K562 treated with DMSO at 1 percent for 12 hours (cell line): ENCODE results near the gene NPB. TPM values are rescaled to one million over a fixed set of nuclear protein-coding genes. Genes with fewer than 3 reads are reported as not detected.

Source experiments
- total RNA-seq: library from RNA; unstranded; fragments of 300-600 nt; gene quantifications from 2 replicates; pipeline ENCODE4 v1.2.3, GENCODE V29; 2022; ENCODE audit not compliant: insufficient read depth

The NPB gene
- 3.1 and 4.4 TPM in 2 replicates for total RNA-seq

GRCh38 chr17:81902023-81902652 lies at the start of gene NPB:
NPB (plus strand) TSS chr17:81902238; CDS start chr17:81902278, 40 bp downstream.

GRCh38 chr17:81859906-81860755 lies 41.9 kb upstream of the NPB start, which contains the start of gene P4HB:
P4HB (minus strand) TSS chr17:81860535; CDS start chr17:81860471, 64 bp downstream.

DNA sequence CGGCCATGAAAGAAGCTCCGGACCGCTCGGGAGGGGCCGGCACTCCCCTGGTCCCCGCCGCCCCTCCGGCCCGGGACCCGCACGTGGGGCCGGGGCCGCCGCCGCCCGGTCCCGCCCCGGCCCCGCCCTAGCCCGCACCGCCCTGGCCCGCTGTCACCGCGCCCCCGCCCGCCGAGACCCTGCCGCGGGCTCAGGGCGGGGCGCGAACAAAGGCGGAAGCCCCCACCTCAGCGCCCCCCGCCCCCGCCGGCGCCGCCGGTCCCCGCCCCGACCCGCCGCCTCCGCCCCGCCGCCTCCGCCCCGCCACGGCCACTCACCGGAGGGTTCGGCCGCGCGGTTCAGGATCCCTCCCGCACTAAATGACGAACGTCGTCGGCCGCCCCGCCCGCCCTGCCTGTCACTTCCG lies 31.1 kb upstream of the NPB start, which contains the start of gene ARHGDIA:
Gene ARHGDIA (minus strand): TSS at position 357 of the 406 bp plus-strand sequence. CDS start 1,407 bp downstream, outside the sequence.

DNA sequence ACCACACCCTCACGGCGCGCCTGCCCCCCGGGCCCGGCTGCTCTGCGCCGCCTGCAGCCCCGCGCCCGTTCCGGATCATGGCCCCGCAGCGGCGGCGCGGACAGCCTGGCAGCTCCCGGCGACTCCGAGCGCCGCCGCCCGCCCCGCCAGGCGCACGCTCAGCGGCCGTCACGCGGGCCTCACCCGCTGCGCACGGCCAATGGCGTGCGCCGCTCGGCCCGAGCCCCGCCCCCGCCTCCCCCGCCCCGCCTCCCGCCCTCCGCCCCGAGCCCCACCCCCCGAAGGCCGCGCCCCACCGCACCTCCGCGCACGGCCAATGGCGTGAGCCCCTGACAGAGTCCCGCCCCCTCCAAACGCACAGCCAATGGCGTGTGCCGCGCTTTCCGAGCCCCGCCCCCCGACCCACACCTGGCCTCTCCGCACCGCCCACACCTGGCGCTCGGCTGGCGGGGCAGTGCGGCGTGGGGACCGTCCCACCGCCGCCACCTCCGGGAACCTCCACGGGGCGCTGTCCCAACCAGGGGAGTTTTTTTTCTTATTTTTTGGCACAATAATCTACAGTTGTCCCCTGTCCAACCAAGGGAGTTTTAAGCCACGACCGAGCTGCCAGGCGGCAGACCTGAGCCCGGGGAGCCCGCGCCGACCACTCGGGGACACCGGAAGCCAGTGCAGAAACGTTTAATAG lies 9.4 kb downstream of the NPB start, which contains the start of gene PCYT2:
Gene PCYT2 (minus strand): TSS at position 123 of the 685 bp plus-strand sequence. CDS start 44 bp downstream, at position 79.

GRCh38 chr17:81917565-81918332 lies 15.7 kb downstream of the NPB start, which contains the start of gene SIRT7:
SIRT7 (minus strand) TSS chr17:81918176; CDS start chr17:81918131, 45 bp downstream.

DNA sequence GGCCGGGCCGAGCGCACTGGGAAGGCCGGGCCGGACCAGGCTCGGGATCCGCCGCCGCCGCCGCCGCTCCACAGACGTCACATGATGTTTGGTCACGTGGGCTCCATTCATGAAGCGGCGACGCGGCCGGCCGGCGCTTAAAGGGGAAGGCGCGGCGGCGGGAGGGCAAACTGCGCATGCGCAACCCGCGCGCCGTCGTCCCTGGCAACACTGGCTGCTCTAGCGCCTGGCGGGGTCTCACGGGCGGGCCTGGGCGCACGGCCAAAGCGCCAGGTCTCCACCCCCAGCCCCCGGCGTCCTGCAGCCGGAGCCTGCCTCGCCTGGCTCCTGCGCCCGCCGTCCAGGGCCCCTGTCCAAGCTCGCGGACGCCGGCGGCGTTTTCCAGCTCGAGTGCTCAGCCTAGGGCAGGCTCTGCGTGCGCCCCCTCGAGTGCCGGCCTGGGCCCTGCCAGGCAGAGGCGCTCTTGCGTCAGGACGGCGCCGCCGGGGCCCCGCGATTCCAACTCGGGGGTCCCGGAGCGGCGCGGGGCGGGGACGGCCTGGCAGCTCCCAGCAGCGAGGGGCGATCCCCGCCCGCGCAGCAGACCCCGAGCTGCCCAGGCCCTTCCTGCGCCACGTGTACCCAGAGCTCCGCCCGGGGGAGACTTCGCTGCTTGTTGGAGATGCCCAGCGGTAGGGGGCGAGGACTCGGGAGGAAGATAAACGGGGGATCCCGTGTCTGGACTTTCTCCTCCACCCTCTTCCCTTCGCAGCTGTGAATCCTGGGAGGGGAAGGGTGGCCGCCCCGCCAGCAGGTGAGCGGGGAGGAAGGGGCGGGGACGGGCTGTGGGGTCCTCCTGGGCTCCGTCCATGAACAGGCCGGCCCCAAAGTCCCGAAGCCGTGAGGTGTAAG lies 25.9 kb downstream of the NPB start, which contains the start of gene MAFG:
Gene MAFG (minus strand): TSS at position 83 of the 891 bp plus-strand sequence. CDS start 4,550 bp downstream, outside the sequence.

GRCh38 chr17:81947189-81947588 lies 45.2 kb downstream of the NPB start, which contains the start of gene MYADML2:
MYADML2 (minus strand) TSS chr17:81947233; CDS start chr17:81941741, 5,492 bp downstream.

Other genes starting within 250 kb of the NPB start
- not detected in 2 replicates for gene PDE6G, start 245.7 kb upstream of the NPB start, total RNA-seq
- 72.5 and 109 TPM in 2 replicates for gene OXLD1, start 235.6 kb upstream of the NPB start, total RNA-seq
- gene CCDC137, start 235.5 kb upstream of the NPB start, total RNA-seq: 28.5 and 31.3 TPM in 2 replicates
- gene ARL16, start 218.4 kb upstream of the NPB start, total RNA-seq: 24.9 and 32.6 TPM in 2 replicates
- 63.2 and 121 TPM in 2 replicates for gene HGS, start 218.2 kb upstream of the NPB start, total RNA-seq
- gene MRPL12, start 198.9 kb upstream of the NPB start, total RNA-seq: 72.5 and 114 TPM in 2 replicates
- 49.3 and 53.8 TPM in 2 replicates for gene SLC25A10, start 190.0 kb upstream of the NPB start, total RNA-seq
- gene GCGR, start 98.1 kb upstream of the NPB start, total RNA-seq: not detected in 2 replicates
- 192 and 316 TPM in 2 replicates for gene MCRIP1, start 68.9 kb upstream of the NPB start, total RNA-seq
- gene PPP1R27, start 67.2 kb upstream of the NPB start, total RNA-seq: not detected in 2 replicates
- gene P4HB, start 41.7 kb upstream of the NPB start, total RNA-seq: 670 and 837 TPM in 2 replicates
- gene ARHGDIA, start 30.9 kb upstream of the NPB start, total RNA-seq: 219 and 311 TPM in 2 replicates
- 131 and 173 TPM in 2 replicates for gene ALYREF, start 10.7 kb upstream of the NPB start, total RNA-seq
- 460 and 768 TPM in 2 replicates for gene ANAPC11, start 10.5 kb upstream of the NPB start, total RNA-seq
- gene PCYT2, start 9.2 kb downstream of the NPB start, total RNA-seq: 43.6 and 61.6 TPM in 2 replicates
- gene SIRT7, start 15.9 kb downstream of the NPB start, total RNA-seq: 34.3 and 38.5 TPM in 2 replicates
- 45.0 and 63.6 TPM in 2 replicates for gene MAFG, start 25.5 kb downstream of the NPB start, total RNA-seq
- gene PYCR1, start 35.1 kb downstream of the NPB start, total RNA-seq: 170 and 175 TPM in 2 replicates
- gene MYADML2, start 45.0 kb downstream of the NPB start, total RNA-seq: not detected in 2 replicates
- 9.0 and 9.7 TPM in 2 replicates for gene NOTUM, start 58.9 kb downstream of the NPB start, total RNA-seq
- 32.7 and 45.0 TPM in 2 replicates for gene ASPSCR1, start 75.4 kb downstream of the NPB start, total RNA-seq
- gene CENPX, start 120.6 kb downstream of the NPB start, total RNA-seq: 108 and 156 TPM in 2 replicates
- 11.1 and 13.9 TPM in 2 replicates for gene LRRC45, start 121.1 kb downstream of the NPB start, total RNA-seq
- 58.4 and 82.9 TPM in 2 replicates for gene RAC3, start 129.4 kb downstream of the NPB start, total RNA-seq
- gene DCXR, start 135.5 kb downstream of the NPB start, total RNA-seq: 273 and 376 TPM in 2 replicates
- gene RFNG, start 149.6 kb downstream of the NPB start, total RNA-seq: 33.4 and 35.0 TPM in 2 replicates
- 118 and 137 TPM in 2 replicates for gene GPS1, start 149.7 kb downstream of the NPB start, total RNA-seq
- 185 and 205 TPM in 2 replicates for gene DUS1L, start 163.6 kb downstream of the NPB start, total RNA-seq
- 69.3 and 119 TPM in 2 replicates for gene FASN, start 196.0 kb downstream of the NPB start, total RNA-seq